HG03442 (cell line): ENCODE measurements around the gene ATP2B2.

Experiments
- ATAC-seq: cut with Tn5 transposase; IDR thresholded peaks from one replicate; pipeline ENCODE4 v1.9.1; 2021; ENCODE audit warnings: mild to moderate bottlenecking, moderate library complexity; ENCODE audit not compliant: unreplicated experiment

The ATP2B2 gene

DNA sequence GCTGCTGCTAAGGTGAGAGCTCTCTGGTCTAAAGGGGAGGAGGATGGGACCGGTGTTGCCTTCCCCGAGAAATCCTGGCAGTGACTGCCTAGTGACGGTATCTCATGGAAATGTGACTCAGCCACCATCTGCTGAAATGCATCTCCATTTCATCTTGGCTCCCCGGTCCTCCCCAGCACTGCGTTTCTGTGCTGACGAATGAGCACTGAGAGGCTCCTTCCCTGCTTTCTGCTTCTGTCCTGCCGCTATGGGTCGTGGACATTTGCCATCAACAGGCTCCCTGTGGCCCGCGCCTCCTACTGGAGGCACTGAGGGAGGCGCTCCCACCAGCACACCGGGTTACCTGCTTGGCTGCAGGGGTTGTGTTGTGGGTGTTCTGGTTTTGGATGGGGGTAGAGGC is 170.9 kb downstream of the ATP2B2 start:
- no peak for ATAC-seq

DNA sequence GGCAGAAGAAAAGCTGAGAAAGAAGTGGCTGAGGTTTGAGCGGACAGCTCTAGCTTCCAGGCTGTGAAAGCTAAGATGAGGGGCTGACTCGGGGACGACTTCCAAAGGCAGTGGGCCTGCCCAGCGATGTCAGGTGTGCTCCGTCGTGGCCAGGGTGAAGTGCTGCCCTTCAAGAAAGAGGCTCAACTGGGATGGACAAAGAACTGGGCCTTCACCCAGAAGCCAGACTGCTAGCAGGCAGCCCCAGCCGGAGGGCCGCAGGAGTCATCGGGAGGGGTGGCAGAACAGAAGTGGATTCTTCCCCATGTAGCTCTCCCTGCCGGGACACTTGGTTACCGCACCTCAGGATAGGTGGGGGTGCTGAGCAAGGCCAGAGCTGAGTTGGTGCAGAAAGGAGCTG is 171.3 kb downstream of the ATP2B2 start:
- no peak for ATAC-seq

DNA sequence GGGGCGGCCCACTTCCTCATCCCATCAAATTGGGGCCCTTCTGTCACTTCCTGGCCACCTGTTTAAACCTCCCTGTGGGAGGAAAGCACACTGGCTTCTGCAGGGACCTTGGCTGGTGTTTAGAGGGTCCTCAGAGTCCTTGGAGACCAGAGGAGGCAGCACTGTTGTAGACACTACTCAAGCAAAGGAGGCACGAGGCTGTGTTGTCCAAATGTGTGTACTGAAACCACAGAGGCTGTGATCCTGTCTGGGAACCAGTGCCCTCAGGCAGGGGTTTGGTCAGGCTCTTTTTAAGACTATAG is 172.1 kb downstream of the ATP2B2 start:
- ATAC-seq: no peak

DNA sequence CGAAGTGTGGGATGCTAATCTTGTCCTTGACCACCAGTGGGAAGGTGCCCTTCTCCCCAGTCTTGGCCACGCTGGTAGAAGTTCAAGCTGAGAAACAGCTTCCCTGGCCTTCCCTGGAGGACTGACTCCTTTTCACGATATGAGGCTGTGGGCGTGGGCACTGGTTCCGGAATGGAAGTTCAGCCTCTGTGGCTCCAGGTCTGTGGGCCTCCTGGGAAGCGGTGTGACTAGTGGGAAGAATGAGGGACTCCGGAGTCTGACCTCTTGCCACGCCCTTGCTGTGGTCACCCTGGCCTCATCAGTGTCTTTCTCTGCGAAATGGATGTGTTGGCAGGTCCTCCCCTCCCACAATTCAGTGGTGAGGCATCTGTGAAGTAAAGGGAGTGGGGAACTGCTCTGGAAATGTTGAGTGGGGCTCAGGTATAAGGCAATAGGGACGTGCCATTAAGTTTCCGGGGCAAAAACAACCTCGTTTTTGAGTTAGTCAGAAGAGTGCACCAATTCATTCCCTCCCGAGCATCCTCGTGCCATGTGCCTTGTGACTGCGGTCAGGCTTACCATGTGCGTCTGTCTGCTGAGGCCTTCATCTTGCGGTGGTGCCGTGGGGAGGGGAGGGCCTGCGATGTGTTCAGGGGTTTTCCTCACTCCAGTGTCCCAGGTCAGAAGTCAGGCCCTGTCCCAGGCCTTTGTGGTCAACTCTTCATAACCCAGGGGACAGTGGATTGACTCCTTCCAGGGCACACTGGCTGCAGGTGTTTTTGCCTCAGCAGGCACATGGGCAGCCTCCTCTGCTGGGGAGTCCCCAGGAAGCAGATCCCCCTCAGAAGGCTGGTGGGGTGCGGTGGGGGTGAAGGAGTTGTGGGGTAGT is 172.7 kb downstream of the ATP2B2 start:
- no peak for ATAC-seq

DNA sequence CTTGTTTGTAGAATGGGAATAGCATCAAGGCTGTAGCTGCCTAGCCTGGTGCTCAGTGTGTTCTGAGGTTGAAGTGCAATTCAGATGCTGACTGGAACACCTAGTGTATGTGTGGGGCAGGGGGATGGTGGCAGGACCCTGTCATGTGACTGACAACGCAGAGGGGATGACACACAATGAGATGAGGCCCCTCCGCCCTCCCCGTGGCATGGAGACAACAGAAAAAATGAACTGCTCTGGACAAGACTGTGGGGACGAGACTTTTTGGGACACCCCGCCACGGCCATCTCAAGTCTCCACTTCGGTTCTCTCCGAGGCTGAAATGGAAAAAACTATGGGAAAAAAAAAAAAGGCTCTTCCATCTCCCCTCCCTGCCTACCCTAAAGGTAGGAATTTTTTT is 174.1 kb downstream of the ATP2B2 start:
- ATAC-seq: no peak

DNA sequence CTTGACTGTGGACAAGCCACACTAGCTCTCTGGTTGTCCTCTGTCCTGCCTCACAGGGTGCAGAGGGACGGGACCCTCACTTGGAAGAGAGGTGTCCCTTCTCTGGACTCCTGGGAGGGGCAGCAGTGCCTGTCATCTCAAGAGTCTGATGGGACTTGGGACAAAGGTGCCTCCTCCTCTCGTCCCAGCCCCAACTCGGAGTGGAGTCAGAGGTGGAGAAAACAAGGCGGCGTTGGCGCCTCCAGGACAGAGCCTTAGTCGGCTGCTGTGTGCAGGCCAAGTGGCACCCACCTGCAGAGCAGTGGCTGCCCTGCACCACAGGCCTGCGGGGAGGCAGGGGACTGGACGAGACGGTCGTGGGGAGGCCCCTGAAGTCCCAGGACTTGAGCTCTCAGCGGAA is 175.1 kb downstream of the ATP2B2 start:
- no peak for ATAC-seq

DNA sequence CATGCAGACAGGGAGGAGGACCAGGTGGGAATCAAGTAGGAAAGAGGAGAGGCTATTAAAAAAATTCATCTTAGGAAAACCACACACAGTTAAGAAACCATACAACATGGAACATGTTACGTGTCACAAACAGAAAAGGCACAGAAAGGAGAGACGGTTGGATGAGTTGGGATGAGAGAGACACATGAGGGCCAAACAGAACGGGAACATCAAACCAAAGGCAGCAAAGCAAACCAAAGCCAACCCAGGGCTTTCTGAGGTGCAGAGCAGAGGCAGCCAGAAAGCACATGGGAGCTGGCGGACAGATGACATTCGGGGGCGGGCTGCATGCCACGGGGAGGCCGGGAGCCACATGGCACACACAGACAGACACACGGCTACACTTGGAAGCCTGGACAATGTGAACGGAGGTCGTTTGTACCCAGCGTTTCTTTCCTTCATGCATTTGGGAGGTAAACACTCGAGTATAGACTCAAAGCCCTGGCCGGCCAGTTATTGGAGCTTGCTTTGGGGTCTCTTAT is 175.8 kb downstream of the ATP2B2 start:
- no peak for ATAC-seq

DNA sequence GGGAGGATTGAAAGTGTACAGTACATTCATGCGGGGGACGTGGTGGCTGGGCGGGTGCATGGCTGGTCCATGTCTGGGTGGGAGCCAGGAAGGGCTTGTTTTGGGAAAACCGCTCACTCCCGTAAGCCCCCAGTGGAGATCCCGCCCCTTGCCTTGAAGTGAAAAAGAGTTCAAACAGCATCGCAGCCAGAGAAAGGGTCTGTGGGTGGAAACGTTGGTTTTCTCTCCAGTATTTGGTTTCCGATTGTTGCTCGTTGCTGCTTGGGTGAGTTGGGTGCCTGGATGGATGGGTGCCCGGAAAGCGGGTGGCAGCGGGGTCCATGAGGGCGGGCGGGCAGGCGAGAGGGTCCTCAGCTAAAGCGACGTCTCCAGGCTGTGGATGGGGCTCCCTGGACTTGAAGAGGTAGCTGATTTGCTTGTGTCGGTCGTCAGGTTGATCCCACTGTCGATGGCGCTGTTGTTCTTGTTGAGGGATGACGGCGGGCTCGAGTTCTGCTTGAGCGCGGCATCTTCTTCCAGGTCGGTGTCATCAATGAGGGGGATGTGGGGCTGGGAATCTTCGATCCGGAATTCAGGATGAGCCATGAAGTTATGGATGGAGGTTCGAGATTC is 176.8 kb downstream of the ATP2B2 start:
- ATAC-seq: no peak

DNA sequence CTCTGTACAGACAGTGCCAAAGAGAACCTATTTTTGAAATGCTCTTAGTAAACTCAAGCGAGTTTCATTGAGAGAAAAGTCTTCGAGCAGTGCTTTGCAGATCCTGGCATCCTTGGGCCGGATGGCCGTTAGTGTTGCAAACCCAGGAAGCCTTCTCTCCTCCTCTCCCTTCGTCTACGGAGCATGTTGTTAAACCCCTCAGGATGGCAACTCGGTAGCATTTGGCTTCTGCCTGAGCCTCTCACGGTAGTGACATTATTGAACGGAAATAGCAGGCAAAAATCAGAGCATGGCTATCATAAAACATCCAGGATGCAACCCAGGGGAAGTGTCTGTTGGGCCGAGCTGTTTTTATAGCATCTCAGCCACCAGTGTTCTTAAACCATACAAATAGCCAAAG is 177.8 kb downstream of the ATP2B2 start:
- no peak for ATAC-seq

DNA sequence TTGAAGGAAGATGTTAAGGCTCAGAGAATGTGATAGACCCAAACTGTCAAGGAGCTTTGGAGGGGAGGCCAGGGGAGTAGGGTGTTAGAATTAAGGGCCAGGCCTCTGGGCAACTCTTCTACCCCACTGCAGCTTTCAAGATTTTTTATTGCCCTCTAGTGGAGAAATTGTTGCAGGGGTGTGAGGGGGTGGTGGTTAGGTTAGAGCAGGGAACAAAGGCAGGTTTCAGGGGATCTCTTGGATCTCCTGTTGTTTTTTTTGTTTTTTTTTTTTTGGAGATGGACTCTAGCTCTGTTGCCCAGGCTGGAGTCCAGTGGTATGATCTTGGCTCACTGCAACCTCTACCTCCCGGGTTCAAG is 183.1 kb downstream of the ATP2B2 start:
- ATAC-seq: no peak

DNA sequence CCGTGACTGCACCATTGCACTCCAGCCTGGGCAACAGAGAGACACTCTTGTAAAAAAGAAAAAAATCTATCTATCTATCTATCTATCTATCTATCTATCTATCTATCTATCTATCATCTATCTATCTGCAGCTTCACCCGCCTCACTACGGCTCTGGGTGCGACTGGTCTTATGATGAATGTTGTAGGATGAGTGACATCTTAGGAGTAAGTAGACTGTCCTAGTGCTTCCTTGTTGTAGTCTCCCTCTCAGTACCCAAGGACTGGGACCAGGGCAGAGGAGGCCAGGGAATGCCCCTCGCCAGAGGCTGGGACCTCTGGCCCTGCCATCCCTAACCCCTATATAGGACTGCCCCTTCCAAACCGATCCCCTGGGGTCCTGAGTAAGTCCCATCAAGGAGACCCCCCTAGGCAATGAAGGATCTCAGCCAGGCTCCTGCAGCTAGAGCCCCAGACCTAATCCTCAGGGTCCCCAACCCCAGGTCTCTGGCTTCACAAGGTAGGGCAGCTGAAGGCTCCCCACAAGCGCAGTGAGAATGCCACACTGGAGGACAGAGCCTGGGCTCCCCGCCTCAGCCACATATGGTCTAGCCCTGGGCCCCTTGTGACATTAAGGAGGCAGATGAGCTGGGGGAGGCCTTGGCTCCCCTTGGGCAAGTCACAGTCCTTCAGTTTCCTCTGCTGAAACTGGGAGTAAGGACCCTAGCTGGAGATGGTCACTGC is 183.6 kb downstream of the ATP2B2 start:
- ATAC-seq: no peak

DNA sequence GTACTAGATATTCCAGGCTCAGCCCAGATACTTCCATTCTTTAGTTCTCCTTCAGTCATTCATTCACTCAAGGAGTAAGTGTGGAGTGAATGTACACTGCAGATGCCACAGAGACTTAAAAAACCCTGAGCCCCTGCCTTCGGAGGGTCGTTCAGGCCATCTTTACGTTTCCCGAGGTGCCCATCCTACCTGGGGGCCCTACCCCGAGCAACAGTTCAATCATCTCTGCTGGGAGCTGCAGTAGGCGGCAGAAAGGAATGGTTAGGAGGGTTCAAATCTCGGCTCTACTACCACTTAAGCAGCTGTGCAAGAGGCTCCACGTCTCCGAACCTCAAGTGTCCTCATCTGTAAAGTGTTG is 185.1 kb downstream of the ATP2B2 start:
- no peak for ATAC-seq

DNA sequence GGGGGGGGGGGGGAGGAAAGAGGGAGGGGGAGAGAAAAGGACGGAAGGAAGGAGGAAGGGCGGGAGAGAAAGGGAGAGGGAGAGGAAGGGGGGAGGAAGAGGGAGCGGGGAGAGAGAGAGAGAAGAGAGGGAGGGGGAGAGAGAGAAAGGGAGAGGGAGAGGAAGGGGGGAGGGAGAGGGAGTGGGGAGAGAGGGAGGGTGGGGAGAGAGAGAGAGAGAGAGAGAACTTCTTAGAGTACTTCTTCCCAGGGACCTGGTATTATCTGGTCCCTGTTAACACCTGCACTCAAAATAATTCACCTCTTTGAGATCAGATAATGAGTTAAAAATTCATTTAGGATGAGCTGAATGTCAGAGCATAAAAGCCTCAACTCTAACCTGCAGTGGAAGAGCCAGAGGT is 185.6 kb downstream of the ATP2B2 start:
- ATAC-seq: no peak

DNA sequence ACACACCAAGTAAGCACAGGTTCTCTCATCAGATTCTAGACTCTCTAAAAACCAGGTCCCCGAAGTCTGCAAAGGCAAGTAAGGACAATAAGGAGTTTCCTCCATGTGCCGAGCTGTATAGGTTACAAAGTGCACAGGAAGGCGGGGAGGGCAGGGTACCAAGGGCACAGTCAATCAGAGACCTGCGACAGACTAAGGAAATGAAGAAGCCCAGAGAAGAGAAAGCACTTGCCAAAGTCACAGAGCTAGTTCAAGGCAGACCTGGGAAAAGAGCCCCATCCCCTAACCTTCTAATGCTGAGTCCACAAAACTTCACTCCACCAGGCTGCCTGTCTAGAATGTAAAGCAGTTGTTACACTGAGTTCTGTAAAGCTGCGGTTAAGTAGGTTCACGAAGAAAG is 186.1 kb downstream of the ATP2B2 start:
- ATAC-seq: no peak

DNA sequence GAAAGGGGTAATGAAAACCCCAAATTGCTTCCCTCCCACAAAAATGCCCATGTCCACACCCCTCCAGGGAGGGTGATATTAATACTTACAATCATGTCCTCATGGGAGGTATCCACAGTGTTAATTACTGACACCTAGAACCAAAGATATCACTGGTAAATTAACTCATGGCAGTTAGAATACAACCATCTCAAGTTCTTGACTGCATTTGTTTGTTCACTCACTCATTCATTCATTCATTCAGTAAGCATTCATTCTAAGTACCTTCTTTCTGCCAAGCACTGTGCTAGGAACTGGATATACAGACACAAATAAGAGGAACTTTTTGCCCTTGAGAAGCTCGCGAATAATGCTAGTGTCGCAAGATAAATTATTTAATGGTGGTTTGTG is 187.4 kb downstream of the ATP2B2 start:
- no peak for ATAC-seq

DNA sequence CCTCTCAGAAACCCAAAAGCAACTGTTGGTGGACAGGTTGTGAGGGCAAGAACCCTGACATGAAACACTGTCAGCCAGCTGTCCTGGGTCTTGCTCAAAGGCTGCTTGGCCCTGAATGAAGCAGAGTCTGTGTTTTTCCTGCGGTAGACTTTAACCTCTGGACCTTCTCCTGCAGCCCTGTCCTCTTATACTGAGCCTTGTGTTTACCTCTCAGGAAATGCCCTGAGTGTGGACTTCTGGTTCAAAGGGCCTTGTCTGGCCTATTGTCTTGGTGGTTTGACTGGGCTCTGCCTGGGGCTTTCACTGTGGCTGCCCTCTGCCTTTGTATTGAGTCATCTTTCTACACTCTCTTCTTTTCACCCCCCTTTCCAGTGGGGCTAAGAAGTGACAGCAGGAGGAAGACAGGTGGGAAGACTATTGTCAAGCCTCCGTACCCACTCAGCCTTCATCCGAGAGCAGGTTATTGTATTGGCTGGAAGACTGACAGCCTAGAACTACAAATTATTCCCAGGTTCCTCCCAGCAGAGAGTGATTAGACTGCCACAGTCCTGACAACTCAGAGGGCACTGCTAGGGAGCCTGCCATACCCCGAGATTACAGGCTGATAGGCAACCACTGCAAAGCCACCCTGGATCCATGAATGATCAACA is 187.9 kb downstream of the ATP2B2 start:
- no peak for ATAC-seq

DNA sequence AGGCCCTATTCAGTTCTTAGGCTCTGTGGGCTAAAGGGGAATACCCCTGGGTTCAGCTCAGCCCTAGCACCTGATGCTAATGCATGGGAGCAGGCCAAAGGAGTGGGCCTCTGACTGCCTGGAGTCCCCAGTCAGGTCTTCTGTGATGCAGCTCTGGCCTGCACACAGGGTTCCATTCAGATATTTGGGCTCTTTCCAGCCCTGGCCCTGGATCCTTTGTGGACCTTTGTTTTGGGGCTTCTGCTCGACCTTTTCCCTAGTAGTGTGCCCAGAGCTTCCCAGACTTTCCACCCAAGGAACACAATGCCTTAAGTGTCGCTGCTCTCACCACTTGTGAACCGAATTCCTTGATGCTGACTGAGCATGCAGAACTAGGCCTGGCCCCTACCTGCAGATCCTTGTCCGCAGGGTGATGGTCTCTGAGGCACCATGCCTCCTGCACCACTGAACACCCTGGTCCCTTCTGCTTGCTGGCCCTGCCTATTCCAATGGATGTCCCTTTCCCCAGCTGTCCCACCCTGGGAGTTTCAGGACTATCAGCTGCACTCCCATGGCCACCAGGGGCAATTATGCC is 189.5 kb downstream of the ATP2B2 start:
- ATAC-seq: no peak

DNA sequence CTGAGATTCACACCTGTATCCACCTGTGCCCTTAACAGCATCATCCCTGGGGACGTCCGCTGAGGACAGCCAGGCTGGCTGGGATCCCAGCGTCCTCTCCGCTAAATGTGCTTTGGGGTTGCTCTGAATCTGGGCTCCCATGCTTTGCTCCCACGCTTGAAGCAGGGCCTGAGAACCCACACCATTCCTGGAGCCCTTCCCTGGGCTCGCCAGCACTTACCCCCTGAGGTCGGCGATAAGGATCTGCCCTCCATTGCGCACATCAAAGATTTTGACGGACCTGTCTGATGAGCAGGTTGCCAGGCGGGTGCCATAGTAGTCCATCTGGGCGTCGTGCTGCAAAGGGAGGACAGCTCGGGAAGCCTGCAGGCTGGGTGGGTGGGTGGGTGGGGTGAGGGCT is 190.3 kb downstream of the ATP2B2 start:
- ATAC-seq: no peak

DNA sequence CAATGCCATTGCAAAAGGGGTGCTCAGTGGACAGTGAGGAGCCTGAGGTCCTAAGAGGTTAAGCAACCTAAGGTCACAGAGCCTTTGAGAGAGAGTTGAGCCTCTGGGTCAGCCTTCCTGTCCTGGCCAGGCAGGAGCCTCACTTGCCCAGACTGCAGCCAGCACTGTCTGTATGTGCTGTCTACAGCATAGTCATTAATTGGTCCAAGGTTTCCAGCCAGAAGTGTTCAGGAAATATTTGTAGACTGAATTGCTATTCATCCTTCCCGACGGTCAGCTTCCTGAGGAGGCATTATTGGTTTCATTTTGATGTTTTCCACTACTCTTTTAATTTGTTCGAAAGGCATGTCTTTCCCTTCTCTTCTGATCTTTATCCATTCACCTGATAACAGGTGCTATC is 192.5 kb downstream of the ATP2B2 start:
- no peak for ATAC-seq

DNA sequence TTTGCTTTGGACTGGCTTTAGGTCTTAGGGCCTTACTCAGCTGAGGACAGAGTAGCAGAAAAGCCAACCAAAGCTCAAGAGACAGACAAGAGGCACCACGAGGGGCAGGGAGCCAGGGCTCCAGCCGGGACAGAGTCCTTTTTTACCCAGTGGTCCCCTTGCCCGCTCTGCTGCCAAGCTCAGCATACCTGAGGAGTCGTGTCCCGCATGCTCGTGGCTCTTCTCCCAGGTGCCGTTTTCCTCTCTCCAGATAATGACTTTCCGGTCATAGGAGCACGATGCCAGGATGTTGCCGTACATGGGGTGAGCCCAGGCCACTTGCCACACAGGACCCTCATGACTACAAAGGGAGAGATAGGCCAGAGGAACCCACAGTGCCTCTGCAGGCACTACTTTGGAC is 193.0 kb downstream of the ATP2B2 start:
- no peak for ATAC-seq

DNA sequence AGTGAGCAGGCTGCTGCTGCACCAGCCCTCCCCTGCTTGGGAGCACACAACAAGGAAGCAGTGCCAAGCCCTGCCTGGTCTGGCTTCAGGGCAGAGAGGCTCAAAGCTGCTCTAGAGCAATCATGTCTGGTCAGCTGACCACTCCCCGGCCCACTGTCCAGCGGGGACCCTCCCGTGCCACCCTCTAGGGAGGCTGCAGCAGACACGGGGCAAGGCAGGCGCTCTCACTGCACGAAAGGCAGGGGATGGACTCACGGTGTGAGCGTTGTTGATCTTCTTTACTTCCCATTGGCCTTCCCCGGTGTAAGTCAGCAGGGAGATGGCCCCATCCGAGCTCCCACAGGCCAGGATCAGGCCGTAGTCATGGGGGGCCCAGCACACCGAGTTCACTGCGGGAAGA is 193.7 kb downstream of the ATP2B2 start:
- no peak for ATAC-seq
